ENCODE measurements around the gene HSD11B1.
"Not testable (repeated sequence)": the region's sequence is repeated elsewhere in the genome, so short reads cannot be mapped to it uniquely, and the experiment has no call there.

Gene HSD11B1

DNA sequence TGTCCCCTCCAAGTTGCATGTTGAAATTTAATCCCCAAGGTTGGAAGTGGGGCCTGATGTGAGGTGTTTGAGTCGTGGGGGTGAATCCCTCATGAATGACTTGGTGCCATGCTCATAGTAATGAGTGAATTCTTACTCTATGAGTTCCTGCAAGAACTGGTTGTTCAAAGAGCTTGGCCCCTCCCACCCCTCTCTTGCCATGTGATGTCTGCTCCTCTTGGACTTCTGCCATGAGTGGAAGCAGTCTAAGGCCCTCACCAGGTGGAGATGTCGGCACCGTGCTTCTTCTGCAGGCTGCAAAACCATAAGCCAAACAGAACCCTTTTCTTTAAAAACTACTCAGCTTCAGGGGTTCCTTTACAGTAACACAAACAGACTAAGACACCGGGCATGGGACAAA, 15.2 kb upstream of the HSD11B1 start:
- in situ Hi-C loops (cut with MboI; ENCODE audit: low sequenced_read_pairs): no loop called here

DNA sequence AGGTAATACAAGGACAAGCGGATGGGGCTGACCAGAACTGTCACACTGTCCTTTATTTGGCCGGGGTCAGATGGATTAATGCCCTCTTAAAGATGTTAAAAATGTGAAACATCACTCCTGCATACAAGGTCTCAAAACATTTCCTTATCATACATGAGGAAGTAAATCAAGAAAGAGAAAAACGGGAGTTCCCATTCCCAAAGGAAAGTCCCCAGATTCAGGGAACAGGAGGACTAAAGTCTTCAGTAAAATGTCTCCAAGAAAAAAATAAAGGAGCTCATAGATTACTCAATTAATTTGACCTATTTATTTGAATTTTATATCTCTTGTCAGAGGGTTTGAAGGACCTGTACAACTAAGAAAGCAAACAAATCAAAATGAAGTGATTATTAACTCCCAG, 13.4 kb upstream of the HSD11B1 start:
- in situ Hi-C loops (cut with MboI; ENCODE audit: low sequenced_read_pairs): loop anchor here (10.0 kb wide), 1 partner anchor 86 kb away; no protein-coding TSS in a partner anchor

DNA sequence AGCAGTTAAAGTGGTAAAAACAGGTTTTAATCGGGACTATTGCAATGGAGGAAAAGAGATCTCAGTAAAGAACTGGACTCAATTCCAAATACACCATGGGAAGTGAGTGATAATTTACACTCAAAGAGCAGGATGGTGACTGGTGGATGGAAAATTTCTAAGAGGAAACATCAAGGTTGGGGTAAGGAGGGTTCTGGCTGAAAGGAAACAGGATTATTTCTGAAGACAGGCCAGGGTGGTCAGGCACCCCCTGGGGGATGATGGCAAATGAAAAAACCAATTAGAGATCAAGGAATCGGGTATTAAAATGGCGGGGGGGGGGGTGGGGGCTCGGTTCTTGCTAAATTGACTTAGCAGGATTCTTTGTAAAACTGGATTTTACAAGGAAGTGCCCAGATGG, 12.3 kb upstream of the HSD11B1 start:
- in situ Hi-C loops (cut with MboI; ENCODE audit: low sequenced_read_pairs): loop anchor here (10.0 kb wide), 1 partner anchor 87 kb away; no protein-coding TSS in a partner anchor

GRCh38 chr1:209692745-209693504, 11.7 kb upstream of the HSD11B1 start:
- in situ Hi-C loops (cut with MboI; ENCODE audit: low sequenced_read_pairs): loop anchor here (10.0 kb wide), 1 partner anchor 88 kb away; no protein-coding TSS in a partner anchor

GRCh38 chr1:209696673-209697072, 8.0 kb upstream of the HSD11B1 start:
- in situ Hi-C loops (cut with MboI; ENCODE audit: low sequenced_read_pairs): loop anchor here (10.0 kb wide), 1 partner anchor 92 kb away; no protein-coding TSS in a partner anchor

DNA sequence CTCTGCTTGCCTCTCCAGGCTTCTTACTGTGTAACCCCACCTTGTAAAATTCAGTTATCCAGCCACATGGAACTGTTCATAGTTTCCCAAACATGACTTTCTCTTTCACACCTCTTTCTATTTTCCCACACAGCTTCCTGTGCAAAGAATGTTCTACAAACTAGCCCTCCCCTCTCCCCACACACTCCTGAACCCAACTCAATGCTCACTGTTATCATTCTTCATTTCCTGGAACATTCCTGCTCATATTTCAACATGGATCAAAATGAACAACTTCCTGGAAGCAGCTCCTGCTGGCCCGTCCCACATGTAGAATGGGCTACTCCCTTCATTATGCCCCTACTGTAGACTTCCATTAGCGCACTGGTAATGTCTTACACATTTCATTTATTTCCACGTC, 7.5 kb upstream of the HSD11B1 start:
- in situ Hi-C loops (cut with MboI; ENCODE audit: low sequenced_read_pairs): loop anchor here (10.0 kb wide), 1 partner anchor 92 kb away; no protein-coding TSS in a partner anchor

DNA sequence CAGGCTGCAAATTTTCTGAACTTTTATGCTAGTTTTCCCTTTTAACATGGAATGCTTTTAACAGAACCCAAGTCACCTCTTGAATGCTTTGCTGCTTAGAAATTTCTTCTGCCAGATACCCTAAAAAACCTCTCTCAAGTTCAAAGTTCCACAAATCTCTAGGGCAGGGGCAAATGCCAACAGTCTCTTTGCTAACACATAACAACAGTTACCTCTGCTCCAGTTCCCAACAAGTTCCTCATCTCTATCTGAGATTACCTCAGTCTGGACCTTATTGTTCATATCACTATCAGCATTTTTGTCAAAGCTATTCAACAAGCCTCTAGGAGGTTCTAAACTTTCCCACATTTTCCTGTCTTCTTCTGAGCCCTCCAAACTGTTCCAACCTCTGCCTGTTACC, 4.0 kb upstream of the HSD11B1 start:
- in situ Hi-C loops (cut with MboI; ENCODE audit: low sequenced_read_pairs): not testable (repeated sequence)

GRCh38 chr1:209702832-209703231, 1.8 kb upstream of the HSD11B1 start:
- in situ Hi-C loops (cut with MboI; ENCODE audit: low sequenced_read_pairs): no loop called here

DNA sequence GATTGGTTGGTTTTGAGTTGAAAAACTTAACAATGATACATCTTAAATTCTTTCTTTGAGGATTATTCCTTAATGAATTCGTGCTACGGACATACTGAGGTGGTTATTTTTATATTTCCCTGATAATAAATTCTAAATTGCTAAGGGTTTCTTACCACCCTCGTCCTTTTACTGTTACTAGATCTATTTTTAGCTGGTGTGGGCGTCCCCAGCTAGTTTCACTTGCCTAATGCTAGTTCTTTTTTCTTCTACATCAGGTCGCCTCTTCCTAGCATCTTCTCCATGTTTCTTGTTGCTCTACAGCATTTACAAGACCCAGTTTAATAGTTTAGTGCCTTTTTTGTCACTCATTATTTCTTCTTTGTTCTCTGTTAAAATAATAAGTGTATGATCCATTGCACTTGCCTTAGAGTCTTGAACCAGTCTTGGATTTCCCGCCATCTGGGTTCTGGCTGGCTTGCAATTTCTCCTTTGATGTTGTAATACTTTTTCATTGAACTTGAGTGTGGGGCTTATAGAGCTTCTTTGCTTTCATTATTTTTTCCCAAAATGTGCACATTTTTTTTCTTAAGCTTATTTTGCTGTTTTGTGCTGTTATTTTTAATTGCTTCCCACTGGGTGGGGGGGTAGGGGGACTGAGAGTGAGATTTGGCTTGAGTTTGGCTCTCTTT, 677 bp upstream of the HSD11B1 start:
- in situ Hi-C loops (cut with MboI; ENCODE audit: low sequenced_read_pairs): no loop called here

DNA sequence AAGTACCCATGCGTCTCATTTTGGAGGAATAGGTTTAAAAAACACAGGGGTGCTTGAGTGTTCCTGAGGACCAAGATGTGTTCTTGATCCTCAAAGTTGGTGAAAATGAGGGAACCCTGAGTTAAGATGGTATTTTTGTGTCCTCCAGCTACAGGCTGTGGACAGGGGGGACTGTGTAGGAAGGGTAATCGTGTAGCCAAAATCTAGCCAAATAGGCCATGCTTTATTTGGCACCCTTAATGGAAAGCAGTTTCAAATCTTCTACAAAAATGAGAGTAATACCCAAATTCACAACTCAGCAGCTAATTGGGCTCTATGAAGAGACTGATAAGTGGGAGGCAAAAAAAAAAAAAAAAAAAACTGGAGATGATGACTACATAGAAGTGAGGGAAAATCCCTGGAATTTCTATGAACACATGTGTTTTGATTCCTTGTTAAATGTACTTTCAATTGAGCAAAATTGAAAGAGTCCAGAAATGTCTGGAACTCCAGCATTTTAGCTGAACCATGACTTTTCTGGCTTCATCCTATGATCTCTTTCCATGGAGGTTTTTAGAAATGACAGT, 470 bp downstream of the HSD11B1 start:
- in situ Hi-C loops (cut with MboI; ENCODE audit: low sequenced_read_pairs): no loop called here

GRCh38 chr1:209706622-209707021, 2.0 kb downstream of the HSD11B1 start:
- in situ Hi-C loops (cut with MboI; ENCODE audit: low sequenced_read_pairs): no loop called here

DNA sequence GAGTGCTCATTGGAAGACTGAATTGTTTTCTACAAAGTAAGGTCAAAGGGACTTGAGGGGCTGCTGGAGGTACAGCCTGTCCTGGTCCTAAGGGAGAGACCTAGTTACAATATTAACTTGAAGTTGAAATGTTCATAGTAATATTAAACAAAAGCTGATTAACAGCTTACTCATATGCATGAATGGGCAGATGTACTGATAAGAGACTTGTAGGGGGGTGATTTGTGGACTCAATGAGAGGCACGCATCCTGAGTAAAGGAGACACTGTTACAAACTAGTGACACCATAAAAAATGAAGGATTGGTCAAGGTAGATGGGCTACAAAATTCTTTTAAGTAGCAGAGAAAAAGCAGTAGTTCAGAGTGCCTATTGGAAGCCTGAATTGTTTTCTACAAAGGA, 2.7 kb downstream of the HSD11B1 start:
- in situ Hi-C loops (cut with MboI; ENCODE audit: low sequenced_read_pairs): no loop called here

DNA sequence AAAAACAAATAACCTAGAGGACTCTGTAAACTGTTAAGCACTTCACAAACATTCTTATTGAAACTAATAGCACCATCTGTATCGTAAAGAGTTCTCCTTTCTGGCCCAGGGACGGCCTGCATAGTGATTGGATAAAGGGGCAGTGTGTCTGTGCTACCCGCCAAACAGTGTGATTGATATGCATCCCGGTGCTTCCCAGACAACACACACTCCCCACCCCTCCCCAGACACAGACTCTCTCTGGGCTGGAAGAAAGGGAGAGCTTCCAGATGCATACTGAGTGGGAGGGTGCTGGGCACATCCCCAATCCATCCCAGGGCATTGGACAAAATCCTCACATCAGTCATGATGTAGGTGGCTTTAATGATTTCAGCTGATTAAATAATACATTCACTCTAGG, 3.7 kb downstream of the HSD11B1 start:
- in situ Hi-C loops (cut with MboI; ENCODE audit: low sequenced_read_pairs): no loop called here

DNA sequence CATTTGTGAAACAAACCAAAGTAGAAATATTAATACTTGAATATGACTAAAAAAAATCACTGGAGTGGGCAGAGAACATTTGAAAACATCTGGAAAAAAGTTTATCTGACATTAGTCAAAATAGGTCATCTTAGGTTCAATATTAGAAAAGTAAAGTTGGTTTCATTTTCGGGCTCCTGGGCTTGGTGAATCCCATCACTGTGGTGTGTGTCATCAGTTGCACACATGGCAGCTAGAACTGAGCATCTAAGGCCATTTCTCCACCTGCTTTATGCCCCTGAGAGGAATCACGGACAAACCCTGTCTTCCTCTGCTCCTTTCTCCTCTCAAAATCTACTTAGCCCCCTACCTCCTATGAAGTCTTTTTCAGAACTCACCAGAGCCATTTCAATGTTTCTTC, 5.4 kb downstream of the HSD11B1 start:
- in situ Hi-C loops (cut with MboI; ENCODE audit: low sequenced_read_pairs): no loop called here

DNA sequence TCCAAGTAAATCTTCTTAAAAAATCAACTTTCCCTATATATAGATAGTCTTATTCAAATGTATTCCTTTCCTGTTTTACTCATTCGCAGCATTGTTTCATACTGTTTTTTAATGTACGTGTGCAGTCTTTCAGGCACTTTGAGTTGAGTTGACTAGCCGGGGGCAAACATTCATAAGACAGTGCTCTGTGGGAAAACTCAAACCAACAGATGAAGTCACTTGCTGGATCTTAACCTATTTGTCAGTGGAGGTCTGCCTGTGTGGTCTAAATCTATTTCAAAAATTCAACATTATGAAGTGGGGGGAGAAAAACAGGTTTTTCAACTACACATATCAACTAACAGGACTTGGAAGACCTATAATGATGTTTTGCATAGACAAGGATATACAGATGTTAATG, 6.2 kb downstream of the HSD11B1 start:
- in situ Hi-C loops (cut with MboI; ENCODE audit: low sequenced_read_pairs): no loop called here

- in situ Hi-C loops (cut with MboI; ENCODE audit: low sequenced_read_pairs): no loop called here
These were observed 9.7 kb downstream of the HSD11B1 start for GRCh38 chr1:209714338-209714737.

DNA sequence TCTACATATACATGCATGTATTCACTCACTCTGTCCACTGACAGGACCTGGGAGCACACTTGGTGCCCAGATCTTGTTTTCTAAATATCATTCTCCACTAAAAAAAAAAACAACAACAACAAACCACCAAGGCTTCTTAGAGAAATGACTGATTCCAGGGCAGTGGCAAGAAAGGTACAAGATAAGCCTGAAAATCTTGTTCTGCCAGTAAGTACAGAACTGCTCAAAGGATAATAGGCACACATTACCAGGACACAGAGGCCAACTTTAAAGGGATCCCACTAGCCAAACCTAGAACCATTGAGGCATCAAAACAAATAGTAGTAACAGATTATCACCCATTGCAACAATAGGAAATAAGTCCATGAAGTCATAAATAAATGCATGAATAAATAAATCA, 10.7 kb downstream of the HSD11B1 start:
- in situ Hi-C loops (cut with MboI; ENCODE audit: low sequenced_read_pairs): no loop called here

DNA sequence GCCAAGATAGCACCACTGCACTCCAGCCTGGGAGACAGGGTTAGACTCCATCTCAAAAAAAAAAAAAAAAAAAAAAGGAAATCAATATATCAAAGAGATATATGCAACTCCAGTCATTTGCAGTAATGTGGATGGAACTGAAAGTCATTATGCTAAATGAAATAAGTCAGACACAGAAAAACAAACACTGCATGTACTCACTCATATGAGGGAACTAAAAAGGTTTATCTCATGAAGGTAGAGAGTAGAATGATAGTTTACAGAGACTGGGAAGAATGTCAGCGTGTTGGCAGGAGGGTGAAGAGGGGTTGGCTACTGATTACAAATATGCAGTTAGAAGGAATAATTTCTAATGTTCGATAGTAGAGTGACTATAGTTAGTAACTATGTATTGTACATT, 13.2 kb downstream of the HSD11B1 start:
- in situ Hi-C loops (cut with MboI; ENCODE audit: low sequenced_read_pairs): no loop called here

GRCh38 chr1:209720326-209720725, 15.7 kb downstream of the HSD11B1 start:
- in situ Hi-C loops (cut with MboI; ENCODE audit: low sequenced_read_pairs): no loop called here

DNA sequence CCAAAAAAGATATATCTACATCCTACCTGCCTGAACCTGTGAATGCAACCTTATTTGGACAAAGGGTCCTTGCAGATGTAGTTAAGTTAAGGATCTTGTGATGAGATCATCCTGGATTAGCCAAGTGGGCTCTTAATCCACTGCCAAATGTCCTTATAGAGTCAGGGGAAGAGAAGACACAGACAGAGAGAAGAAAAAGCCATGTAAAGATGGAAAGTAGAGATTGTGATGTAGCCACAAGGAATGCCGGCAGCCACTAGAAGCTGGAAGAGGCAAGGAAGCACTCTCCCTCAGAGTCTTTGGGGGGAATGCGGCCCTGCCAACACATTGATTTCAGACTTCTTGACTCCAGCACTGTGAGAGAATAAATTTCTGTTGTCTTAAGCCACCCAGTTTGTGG, 16.2 kb downstream of the HSD11B1 start:
- in situ Hi-C loops (cut with MboI; ENCODE audit: low sequenced_read_pairs): no loop called here

GRCh38 chr1:209721323-209721722, 16.7 kb downstream of the HSD11B1 start:
- in situ Hi-C loops (cut with MboI; ENCODE audit: low sequenced_read_pairs): no loop called here

DNA sequence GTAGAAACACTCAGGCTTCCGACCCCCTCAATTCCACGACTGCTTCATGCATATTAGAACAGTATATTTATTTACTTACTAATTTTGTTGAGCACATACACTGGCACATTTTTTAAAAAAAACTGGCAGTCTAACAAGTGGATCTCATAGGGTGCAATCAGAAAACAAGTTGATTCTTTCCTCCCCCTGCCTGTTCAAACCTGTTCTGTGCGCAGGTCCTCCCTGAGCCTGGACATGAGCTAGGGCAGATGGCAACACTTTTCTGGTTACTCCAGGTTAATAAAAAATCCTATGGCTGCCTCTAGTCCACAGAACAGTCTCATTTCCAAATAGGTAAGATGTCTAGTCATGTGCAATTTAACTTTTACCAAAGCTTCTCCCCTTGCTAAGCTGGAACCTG, 18.6 kb downstream of the HSD11B1 start:
- in situ Hi-C loops (cut with MboI; ENCODE audit: low sequenced_read_pairs): no loop called here
